Activated T-cell treated with anti-CD3 and anti-CD28 coated beads for 4 hours (primary cell): ENCODE measurements around the gene MTA1.

Experiments used
- DNase-seq: peaks from one replicate; pipeline ENCODE4 v3.0.0-alpha.2; 2020

Gene MTA1

GRCh38 chr14:105388110-105388951 lies 31.3 kb upstream of the MTA1 start:
- no peak for DNase-seq

- no peak for DNase-seq
These were observed 30.7 kb upstream of the MTA1 start for GRCh38 chr14:105388976-105389375.

- no peak for DNase-seq
These were observed 30.1 kb upstream of the MTA1 start for GRCh38 chr14:105389534-105389933.

GRCh38 chr14:105389976-105390848 lies 29.4 kb upstream of the MTA1 start:
- DNase-seq, result no peak

GRCh38 chr14:105390849-105391500 lies 28.7 kb upstream of the MTA1 start:
- DNase-seq, result no peak

GRCh38 chr14:105391541-105391940 lies 28.1 kb upstream of the MTA1 start:
- DNase-seq, result no peak

GRCh38 chr14:105392131-105393090 lies 27.2 kb upstream of the MTA1 start:
- no peak for DNase-seq

GRCh38 chr14:105393151-105393550 lies 26.5 kb upstream of the MTA1 start:
- no peak for DNase-seq

- no peak for DNase-seq
These were observed 24.7 kb upstream of the MTA1 start for GRCh38 chr14:105394714-105395537.

GRCh38 chr14:105395538-105395854 lies 24.1 kb upstream of the MTA1 start:
- DNase-seq, result no peak

GRCh38 chr14:105397350-105397931 lies 22.2 kb upstream of the MTA1 start:
- no peak for DNase-seq

- peak; percentile 93 for DNase-seq
These were observed 21.4 kb upstream of the MTA1 start, which contains the start of gene TEX22 for GRCh38 chr14:105398044-105398725. TEX22 (plus strand) TSS chr14:105398538; CDS start chr14:105399341, 803 bp downstream.

GRCh38 chr14:105398726-105399465 lies 20.7 kb upstream of the MTA1 start:
- no peak for DNase-seq

- no peak for DNase-seq
These were observed 20.2 kb upstream of the MTA1 start for GRCh38 chr14:105399466-105399775.

- DNase-seq, result no peak
These were observed 19.6 kb upstream of the MTA1 start for GRCh38 chr14:105400016-105400415.

- no peak for DNase-seq
These were observed 17.9 kb upstream of the MTA1 start for GRCh38 chr14:105401699-105402098.

GRCh38 chr14:105408592-105408991 lies 11.0 kb upstream of the MTA1 start:
- no peak for DNase-seq

GRCh38 chr14:105409364-105409763 lies 10.3 kb upstream of the MTA1 start:
- DNase-seq, result no peak

GRCh38 chr14:105410642-105411016 lies 9.0 kb upstream of the MTA1 start:
- DNase-seq, result no peak
